Gastroesophageal sphincter (tissue), 4 donors: ENCODE results near the gene TMEM117. TPM values are rescaled to one million over a fixed set of nuclear protein-coding genes. Genes with fewer than 3 reads are reported as not detected.

Experiments
- ATAC-seq: fragments of 150-250 bp; one replicate; pipeline ENCODE4 v1.9.1; 2016; ENCODE audit warnings: mild to moderate bottlenecking, moderate library complexity
- H3K27ac ChIP-seq, 4 donors: fragments of 200-600 bp; sonication (generic) in 3 of 4; 1 replicate in 3 of 4; 2 replicates in 1 of 4; pipeline ENCODE4 v1.5.1; 2016 to 2019
- H3K27me3 ChIP-seq: fragments of 200-600 bp; sonication (generic); one replicate; pipeline ENCODE4 v1.5.1; 2019
- H3K36me3 ChIP-seq, 2 donors: fragments of 200-600 bp; sonication (generic); one replicate each; pipeline ENCODE4 v1.5.1; 2019; ENCODE audit warnings: control low read depth in 1 of 2
- H3K4me1 ChIP-seq, 3 donors: fragments of 200-600 bp; sonication (generic); 1 replicate in 2 of 3; 2 replicates in 1 of 3; pipeline ENCODE4 v1.5.1; 2016 to 2019; ENCODE audit warnings: control low read depth in 2 of 3
- H3K4me3 ChIP-seq, 2 donors: fragments of 200-600 bp; sonication (generic); one replicate each; pipeline ENCODE4 v1.5.1; 2019; ENCODE audit warnings: mild to moderate bottlenecking in 1 of 2, moderate library complexity in 1 of 2
- H3K9me3 ChIP-seq, 3 donors: fragments of 200-600 bp; sonication (generic); one replicate each; pipeline ENCODE4 v1.5.1; 2017 to 2019; ENCODE audit warnings: control low read depth in 2 of 3
- CTCF ChIP-seq, 4 experiments: fragments of 200-600 bp in 2 of 4; fragments of 450-650 bp in 2 of 4; sonication (generic) in 1 of 4; IDR thresholded peaks; one replicate each; pipeline ENCODE4 v1.5.1; 2017 to 2019; ENCODE audit warnings: antibody characterized with exemption in 4 of 4, mild to moderate bottlenecking in 2 of 4, moderate library complexity in 2 of 4
- EP300 ChIP-seq: sonication (generic); formaldehyde crosslinking; IDR thresholded peaks from one replicate; pipeline ENCODE4 v1.6.1; 2017; ENCODE audit warnings: antibody characterized with exemption, mild to moderate bottlenecking
- POLR2A ChIP-seq, 2 donors: fragments of 450-650 bp; IDR thresholded peaks; one replicate each; pipeline ENCODE4 v1.6.1; 2017; ENCODE audit warnings: antibody characterized with exemption in 2 of 2, mild to moderate bottlenecking in 2 of 2, moderate library complexity in 1 of 2
- POLR2AphosphoS5 ChIP-seq: sonication (generic); formaldehyde crosslinking; IDR thresholded peaks from one replicate; pipeline ENCODE4 v1.6.1; 2017; ENCODE audit warnings: antibody characterized with exemption
- WGBS, 2 donors: methylation state at CpG; one replicate each; pipeline ENCODE4 v1.1.5; 2018; ENCODE audit warnings: low coverage in 1 of 2; 5-methylcytosine and 5-hydroxymethylcytosine counted together
- total RNA-seq, 4 donors: library from RNA; depleted of rRNA; stranded (reverse); fragments of >200 nt; gene quantifications; one replicate each; pipeline ENCODE4 v1.1.0, GENCODE V29; 2016

Gene TMEM117
- total RNA-seq, 4 donors from 2014 or later: 7.8 to 21.5 (median 12.3) TPM

GRCh38 chr12:44436756-44437155 lies 600.9 kb downstream of the TMEM117 start:
- H3K27me3 ChIP-seq: no peaks in the 10 kb centered on the region

More at GRCh38 chr12:44436756-44437155, 600.9 kb downstream of the TMEM117 start:
- Histone ChIP-seq H3K36me3 (no peaks in the 10 kb centered on the region), H3K9me3 (no peaks in the 10 kb centered on the region), H3K4me1 (no peaks in the 10 kb centered on the region), H3K4me3 (no peak overlapping the region), H3K27ac (no peak overlapping the region)
- WGBS, 2 donors: 82 to 87% methylated on average over 4 to 5 of the region's 5 CpGs
- no peak for TF ChIP-seq POLR2AphosphoS5
- no peak for TF ChIP-seq POLR2A (IDR thresholded peaks at IDR 0.05)
- TF ChIP-seq CTCF (IDR thresholded peaks at IDR 0.05): no peak
- no peak for TF ChIP-seq EP300
- no peak for ATAC-seq

Other genes starting within 250 kb of the TMEM117 start
- 10 to 100 TPM in 2 of 4 donors, 1 to 10 TPM in 2; 5.4 to 11.7 (median 9.7) TPM for gene PUS7L, start 77.3 kb upstream of the TMEM117 start, total RNA-seq
- gene IRAK4, start 77.1 kb upstream of the TMEM117 start, total RNA-seq: 10 to 100 TPM; 15.3 to 36.6 (median 20.0) TPM
- gene TWF1, start 29.8 kb upstream of the TMEM117 start, total RNA-seq: 100 to 1,000 TPM in 3 of 4 donors, 10 to 100 TPM in 1; 88.2 to 126 (median 111) TPM